NCI-H774 (cell line): ENCODE measurements around the gene MRPS10.
"Not testable (repeated sequence)": the region's sequence is repeated elsewhere in the genome, so short reads cannot be mapped to it uniquely, and the experiment has no call there.

Experiments used
- DNase-seq: peaks from one replicate; lab custom pipeline; 2025; lab: John Stamatoyannopoulos, UW

Gene MRPS10

DNA sequence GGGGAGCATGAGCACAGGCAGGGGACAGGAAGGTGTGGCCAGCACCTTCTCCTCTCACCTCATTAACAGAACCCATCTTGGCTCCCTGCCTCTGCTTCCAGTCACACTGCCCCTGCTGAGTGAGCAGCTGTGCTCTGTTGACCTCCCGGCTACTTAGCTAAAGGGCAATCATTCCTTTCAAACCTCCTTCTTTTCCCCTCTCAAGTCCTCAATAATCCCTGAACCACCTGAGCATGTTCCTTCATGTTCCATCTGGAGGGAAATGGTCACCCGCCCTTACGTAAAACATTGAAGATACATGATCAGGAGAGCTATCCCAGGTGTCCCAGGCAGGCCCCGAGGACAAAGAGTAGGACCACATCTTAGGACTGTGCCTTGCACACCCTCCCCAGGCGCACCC is 21.7 kb upstream of the MRPS10 start:
- no peak for DNase-seq

DNA sequence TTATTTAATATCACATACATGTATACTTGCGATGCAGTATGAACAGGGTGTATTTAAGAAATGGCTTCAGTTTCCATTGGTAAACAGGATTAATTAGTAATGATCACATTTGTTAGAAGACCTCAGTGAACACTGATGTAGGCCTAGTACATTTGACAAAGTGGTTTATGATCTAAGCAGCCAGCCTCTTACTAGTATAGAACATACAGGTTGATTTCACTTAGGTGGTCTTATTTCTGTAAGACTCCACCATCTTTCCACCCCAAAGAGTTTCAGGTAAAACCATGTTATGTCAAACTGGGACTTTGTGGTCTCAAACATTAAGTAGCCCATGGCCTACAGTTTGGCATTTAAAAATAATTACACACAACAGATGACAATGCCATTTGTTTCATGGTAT is 20.2 kb upstream of the MRPS10 start:
- DNase-seq: no peak

DNA sequence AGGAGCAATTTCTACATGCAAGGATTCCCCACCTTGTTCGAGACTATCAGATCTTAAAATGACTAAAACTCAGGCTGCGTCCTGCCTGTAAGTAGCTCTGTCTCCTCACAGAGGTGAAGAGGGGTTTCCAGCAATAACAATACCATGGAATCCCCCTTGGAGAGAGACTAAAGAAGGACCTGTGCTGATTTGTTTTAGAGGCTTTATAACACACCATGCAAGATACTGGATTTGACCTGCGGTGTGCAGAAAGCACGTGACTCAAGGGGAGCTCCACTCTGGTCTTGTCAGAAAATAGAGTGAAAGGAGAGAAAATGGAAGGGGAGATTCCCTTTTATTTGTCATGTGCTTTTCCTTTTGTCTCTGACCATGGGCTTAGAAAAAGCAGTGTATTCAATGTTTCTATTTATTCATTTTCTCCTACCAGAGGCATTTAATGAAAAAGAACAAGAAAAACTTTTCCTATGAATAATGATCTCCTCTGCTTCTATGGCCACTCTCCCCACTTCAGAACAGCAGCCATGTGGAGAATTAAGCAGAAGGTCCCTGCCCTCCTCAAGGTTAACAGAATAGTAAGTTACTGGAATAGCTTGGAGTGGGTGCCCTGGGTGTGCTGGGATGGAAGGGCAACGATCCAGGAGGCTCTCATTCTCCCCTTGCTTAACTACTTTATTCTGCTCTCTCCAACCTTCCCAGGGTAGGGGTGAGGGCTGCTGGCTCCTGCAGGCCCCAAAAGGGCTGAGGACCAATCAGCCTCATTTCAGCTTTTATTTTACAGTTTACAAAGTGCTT is 19.2 kb upstream of the MRPS10 start:
- DNase-seq: no peak

DNA sequence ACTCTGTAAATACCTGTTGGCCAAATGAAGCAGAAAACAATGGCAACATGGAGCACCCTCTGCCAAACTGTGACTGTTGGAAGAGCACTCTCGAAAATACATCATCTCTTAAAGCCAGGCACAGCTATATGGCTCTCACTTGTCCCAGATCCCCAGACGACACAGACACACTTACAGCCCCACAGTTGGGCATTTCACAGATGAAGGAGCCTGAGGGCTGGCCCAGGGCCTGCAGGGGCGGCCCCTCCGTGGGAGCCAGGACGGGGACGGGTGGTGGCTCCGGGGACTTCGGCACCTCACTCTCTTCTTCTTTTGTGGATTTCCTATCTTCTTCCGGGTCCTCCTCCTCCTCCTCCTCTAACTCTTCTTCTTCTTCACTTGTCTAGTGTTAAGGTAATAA is 18.4 kb upstream of the MRPS10 start:
- DNase-seq: no peak

DNA sequence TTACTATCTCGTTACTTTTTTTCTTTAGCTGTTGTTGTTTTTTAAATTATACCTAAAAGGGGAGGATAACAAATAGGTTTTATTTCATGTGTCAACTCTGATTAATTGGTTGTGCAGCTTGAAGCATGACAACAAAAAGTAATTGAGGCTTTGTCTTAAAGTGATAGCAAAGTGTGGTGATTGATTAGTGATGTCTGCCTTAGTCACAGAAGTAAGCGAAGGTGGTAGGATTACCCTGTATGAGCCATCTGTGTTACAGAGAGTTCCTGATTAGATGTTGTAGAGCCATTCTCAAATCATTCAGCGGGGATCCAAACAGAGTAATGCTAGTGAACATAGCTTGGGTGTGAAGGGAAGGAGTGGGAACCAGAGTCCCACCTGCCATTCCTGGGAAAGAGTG is 14.4 kb upstream of the MRPS10 start:
- no peak for DNase-seq

DNA sequence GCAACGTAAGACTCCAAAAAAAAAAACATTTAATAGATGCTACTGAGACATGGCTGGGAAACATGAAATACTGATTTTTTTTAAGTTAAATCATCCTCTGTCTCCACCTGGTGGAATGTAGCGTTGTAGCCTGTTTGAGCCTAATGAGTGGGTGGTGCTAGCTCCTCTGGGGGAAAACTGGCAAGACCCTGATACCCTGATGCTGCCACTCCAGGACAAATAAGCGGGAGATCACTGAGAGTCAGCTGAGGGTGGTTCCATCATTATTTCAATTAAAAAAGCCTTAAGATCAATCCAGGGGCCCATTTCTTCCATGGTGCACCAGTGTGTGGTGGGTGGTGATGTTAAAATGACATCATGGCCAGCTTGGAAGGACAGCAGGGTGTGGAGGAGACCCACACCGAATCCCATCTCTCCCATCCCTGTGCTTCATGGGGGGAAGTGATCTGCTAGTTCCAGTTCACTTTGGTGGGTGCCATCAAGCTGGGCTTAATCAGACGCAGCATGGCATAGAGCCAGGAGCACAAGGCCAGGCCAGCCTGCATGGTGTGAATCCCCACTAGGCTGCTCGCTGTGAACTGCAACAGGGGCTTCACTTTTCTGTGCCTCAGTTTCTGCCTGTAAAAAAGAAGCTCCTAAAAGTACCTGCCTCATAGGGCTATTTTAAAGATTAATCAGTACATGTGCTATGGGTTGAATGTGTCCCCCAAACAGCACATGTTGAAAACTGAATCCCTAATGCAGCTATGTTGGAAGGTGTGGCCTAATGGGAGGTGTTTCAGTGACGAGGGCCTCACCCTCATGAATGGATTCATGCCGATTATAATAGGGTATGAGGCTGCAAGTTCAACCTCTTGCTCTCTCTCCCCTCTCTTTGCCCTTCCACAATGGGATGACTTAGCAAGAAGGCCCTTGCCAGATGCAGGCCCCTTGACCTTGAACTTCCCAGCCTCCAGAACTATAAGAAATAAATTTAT is 13.0 kb upstream of the MRPS10 start:
- no peak for DNase-seq

DNA sequence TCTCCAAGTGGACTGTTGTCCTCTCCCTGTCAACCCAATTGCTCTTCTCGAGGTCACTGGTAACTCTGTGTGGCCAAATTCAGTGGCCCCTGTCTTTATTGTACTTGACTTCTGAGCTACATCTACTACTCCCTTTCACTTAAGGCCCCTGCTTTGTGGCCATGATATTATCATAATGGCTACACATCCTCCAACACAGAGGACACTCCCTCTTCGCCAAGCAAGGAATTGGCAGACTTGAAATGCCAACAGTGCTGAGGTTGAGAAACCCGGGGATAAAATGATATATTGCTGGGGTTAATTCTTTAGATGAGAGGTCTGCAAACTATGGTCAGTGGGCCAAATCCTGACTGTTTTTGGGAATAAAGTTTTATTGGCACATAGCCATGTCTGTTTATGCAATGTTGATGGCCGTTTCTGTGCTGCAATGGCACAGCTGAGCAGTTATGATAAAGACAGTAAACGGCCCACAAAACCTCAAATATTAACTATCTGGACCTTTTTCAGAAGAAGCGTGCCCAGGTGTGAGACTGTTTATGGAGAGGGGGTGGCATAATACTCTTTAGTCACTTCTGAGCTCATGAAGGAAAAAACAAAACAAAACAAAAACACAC is 12.0 kb upstream of the MRPS10 start:
- no peak for DNase-seq

DNA sequence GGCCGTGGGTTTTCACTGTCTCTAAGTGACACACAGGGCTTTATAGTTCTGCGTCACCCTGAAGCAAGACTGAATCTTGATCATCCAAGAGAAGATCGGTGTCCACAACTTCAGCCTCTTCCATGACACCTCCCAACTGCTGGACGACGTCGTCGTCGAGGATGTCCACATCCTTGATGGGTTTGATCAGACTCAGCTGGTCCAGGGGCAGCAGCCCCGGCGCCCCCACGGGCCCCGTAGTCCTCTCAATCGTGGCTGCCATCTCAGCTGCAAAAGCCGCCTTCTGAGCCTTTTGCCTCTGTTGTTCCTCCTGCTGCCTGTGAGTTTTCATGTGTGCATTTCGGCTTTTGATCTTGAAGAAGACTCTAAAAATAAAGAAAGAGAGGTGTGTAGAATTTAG is 10.6 kb upstream of the MRPS10 start:
- DNase-seq: no peak

DNA sequence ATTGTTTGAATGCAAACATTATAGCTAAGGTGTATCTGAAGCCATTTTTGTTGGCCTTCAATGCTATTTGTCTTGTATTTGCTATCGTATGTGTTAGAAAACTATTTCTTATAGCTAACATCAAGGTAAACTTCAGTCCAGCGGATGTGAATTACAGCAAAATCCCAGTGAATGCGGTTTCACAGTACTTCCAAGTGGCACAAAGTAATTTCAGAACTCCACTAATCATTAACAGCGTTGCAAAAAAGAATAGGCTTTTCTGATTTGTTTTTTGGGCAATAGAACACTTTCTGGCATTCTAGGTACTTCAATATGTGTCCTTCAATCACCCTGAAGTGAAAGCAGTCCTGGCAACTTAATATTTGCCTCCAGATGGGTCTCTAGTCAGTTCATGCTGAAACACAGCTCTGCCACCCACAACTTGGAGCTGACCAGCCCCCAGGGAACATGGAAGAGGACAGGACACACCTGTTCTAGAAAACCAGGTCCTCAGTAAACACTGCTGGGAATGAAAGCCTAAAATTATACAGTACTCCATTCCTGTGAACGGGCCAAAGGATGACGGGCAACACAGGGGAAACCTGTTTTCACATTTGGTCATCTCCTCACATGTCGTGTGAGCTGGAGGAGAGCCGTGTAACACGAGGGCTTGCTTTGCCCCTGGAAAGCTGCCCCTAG is 9.7 kb upstream of the MRPS10 start:
- no peak for DNase-seq

DNA sequence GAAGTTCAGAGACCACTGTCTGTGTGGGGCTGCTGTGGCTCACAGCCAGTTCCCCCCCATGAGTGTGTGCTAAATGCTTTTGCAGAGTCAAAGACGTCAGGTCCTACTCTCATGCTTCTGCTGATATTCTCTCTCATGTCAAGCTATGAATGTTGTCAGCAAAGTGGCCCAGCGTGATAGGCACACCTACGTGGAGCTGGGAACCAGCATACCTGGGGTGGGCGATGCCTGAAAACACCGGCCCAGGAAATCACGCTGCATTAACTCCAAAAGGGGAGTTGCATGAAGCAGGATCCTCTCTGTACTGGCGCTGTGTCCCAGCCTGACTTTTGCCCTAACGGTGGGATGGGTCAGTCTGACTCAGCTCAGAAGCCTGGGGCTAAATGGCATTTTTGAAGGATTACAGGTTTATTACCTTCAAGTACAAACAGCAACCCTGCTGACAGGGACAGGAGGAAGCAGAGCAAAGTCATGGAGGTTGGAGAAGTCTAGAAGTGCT is 9.0 kb upstream of the MRPS10 start:
- DNase-seq: no peak

DNA sequence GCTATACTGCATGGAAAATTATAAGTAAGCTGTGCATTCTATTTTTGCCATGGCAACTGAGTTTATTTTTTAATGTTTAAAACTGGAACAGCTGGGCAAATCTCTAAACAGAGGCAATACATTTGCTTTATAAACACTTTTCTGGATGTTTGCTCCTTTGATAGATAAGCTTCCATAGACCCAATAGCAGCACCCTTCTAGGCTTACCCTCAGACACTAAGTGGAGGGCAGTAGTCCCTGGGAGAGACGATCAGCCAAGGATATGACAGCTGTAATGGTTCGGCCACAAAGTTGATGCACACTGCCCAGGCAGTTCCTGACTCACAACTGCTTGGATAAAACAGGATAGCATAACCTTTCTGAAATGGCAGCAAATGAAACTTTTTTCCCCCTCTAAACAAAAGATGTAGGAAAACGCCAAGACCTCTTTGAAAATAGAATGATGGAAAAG is 8.5 kb upstream of the MRPS10 start:
- DNase-seq: no peak

DNA sequence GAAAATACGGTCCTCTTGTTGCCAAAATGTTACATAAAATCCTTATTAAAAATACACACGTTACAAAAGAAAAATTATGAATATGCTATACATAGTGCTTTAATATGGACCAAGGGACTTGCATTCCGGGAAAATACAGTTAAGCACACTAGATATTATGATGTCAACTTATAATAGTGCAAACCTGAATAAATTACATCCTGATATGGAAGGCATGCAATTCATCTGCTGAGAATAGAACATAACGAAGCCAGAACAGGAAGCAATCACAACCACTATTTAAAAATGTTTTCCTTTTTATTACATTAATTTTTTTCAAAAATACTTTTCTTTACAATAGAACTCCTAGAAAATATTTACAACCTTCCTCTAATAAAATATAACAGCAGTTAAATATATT is 7.8 kb upstream of the MRPS10 start:
- no peak for DNase-seq

DNA sequence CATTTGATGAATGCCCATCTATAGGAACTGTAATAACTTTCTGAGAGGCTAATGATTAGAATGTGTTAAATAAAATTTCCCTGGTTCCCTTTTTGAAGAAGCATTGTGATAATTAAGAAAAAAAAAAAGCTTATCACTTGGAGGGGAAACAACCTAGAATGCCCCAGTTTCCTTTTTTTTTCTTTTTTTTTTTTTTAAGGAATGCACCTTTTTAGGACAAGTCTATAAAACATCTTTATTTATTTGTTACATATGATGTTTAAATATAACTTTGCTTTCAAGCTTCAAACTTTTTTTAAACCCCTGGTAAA is 7.3 kb upstream of the MRPS10 start:
- DNase-seq: no peak

DNA sequence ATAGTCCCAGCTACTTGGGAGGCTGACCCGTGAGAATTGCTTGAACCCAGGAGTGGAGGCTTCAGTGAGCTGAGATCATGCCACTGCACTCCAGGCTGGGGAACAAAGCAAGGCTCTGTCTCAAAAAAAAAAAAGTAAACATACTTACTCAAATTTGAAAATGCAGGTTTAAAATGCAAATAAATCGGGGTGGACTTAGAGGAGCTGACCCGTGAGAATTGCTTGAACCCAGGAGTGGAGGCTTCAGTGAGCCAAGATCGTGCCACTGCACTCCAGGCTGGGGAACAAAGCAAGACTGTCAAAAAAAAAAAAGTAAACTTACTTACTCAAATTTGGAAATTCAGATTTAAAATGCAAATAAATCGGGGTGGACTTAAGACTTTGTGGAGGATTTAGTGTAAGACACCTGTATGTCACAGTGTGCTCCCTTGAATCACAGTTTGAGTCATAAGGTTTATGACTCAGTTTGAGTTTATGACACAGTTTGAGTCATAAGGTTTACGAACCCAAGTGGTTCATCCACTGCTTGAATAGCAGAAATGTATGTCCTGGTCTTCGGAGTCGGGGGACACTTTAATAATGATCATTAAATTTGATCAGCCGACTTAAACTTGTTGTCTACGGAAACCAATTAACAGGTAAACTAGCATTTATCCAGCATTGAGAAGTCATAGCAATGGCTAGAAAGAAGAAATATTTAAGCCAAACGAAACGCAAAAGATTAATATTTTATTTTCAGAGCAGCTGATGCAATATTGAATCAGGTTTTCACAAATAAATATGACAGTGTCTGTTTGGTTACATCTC is 6.8 kb upstream of the MRPS10 start:
- DNase-seq: no peak

DNA sequence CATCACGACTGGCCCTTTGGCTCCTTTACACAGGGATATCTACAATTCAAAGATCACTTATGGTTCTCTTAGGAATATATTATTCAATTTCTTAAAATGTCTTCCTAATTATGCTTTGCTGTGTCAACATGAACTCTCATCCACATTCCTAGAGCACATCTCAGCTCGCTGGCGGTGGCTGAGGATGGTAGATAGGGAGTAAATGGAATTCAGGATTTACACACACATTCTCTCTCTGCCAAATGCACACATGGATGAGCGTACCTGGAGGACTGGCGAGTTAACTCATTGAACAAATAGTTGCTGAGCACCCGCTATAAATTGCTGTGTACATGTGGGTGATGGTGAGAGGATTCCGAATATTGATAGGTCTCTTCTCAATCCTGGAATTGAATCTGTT is 4.8 kb upstream of the MRPS10 start:
- DNase-seq: no peak

DNA sequence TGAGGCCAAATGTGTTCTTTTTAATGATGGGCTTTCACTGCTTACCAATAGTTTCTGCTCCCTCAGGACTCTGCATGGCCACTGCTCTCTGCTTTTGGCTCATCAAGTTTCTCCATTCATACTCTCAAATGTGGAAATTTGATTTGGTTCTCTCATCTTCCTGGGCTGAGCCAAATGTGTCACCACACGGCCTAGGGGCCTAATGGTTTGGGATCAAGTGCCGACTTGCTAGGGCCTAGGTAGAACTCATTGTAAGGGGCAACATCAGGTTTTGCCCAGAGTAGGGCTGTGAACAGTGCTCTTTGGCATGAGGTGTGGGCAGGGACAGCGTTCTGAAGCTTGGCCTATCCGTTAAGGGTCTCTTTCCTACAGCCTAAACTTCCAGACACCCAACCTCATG is 3.9 kb upstream of the MRPS10 start:
- no peak for DNase-seq

DNA sequence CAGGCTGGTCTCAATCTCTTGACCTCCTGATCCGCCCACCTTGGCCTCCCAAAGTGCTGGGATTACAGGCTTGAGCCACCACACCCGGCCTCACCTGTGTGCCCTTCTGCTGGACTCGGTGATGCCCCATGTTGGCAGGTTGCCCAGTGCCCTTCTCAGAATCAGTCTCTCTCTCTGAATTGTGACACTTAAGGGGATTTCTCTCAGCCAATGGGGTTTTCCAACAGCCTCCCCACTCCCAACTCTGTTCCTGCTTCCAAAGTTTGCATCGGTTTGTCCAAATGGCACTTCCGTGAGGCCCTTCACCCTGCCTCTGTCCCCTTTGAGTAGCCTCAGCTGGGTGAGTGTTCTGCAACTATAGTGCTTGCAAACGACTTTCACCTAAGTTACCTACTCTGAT is 3.1 kb upstream of the MRPS10 start:
- DNase-seq: no peak

DNA sequence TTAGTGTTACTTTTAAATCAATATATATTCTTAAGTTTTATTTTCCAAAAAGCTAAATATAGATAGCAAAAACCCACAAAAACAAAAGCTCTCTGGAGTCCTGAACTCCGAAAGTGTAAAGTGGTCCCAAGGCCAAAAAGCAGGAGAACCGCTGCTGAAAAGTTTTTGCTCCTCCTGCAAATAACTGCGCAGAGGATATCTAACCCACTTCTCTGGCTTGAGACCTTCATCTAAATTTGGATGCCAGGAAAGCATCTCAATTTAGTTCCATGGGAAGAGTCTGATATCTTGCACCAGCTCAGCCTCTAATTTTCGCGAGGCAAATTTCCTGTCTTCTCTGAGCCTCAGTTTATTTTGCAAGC is 523 bp downstream of the MRPS10 start:
- DNase-seq: no peak

DNA sequence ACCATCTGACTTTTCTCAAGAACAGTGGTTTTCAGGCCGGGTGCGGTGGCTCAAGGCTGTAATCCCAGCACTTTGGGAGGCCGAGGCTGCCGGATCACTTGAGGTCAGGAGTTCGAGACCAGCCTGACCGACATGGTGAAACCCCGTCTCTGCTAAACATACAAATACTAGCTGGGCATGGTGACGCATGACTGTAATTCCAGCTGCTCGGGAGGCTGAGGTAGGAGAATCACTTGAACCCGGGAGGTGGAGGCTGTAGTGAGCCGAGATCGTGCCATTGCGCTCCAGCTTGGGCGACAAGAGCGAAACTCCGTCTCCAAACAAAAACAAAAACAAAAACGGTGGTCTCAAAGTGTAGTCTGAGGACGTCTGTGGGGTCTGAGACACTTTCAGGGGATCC is 1.2 kb downstream of the MRPS10 start:
- DNase-seq: not testable (repeated sequence)

DNA sequence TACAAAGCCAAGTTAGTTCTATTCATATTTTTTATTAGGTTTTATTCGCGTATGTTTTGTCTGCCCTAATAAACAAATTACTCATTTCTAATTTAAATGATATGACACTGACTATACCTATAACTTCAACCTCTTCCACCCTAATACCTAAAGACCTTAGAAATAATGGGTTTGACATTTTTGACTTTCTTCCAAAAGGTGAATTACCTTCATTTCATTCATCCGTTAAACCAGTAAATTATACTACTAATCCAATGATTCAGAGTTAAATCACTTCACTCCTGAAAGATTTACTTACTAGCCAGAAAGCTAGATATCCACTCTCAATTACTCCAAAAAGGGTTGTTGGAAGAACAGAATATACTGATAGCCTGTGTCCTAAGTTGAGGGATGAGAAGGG is 5.2 kb downstream of the MRPS10 start:
- DNase-seq: no peak

DNA sequence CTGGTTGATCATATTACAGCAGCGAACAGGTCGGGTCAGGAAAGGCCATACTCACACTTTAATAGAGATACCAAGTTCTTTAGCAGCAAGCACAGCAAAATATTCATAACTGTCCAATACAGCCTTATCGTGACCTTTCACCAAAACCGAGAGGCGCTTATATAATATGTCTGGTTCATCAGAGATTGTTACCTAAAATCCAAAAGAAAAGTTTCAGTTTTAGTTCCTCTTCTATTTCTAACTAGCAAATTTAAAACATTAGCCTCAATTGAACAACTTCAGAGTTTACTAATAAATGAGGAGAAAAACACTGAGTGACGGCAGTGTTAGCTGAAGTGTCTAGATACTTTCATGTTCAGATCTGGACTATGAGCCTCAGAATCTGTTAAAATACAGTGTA is 5.9 kb downstream of the MRPS10 start:
- no peak for DNase-seq
